PFSK-1 (cell line): ENCODE results near the gene PDX1.

Experiments used
- FOXP2 ChIP-seq: optimal IDR thresholded peaks from 2 replicates; pipeline ENCODE3; 2011; ENCODE audit warnings: borderline replicate concordance, control low read depth, inconsistent platforms; ENCODE audit not compliant: insufficient read depth; ENCODE audit errors: extremely low read length, extremely low read depth
- POLR2AphosphoS5 ChIP-seq: IDR thresholded peaks from 2 replicates; pipeline ENCODE4 v1.6.1; 2012; ENCODE audit warnings: low read depth, mild to moderate bottlenecking, control low read depth, low read length, moderate library complexity
- REST ChIP-seq, 2 experiments: IDR thresholded peaks; 2 replicates each; pipeline versions ENCODE4 v1.6.1 to v1.8.0; 2011 to 2012; ENCODE audit warnings: low read depth in 2 of 2, low read length in 2 of 2, control low read depth in 1 of 2, inconsistent platforms in 1 of 2, mild to moderate bottlenecking in 1 of 2, moderate library complexity in 1 of 2; ENCODE audit not compliant: insufficient read depth in 1 of 2
- SIN3A ChIP-seq: IDR thresholded peaks from 2 replicates; pipeline ENCODE4 v1.6.1; 2012; ENCODE audit warnings: mild to moderate bottlenecking, low read length, moderate library complexity, borderline replicate concordance; ENCODE audit not compliant: insufficient read depth
- TAF1 ChIP-seq: IDR thresholded peaks from 2 replicates; pipeline ENCODE4 v1.6.1; 2012; ENCODE audit warnings: low read length, control low read depth, borderline replicate concordance; ENCODE audit not compliant: insufficient read depth

- no peak for TF ChIP-seq SIN3A
- no peak for TF ChIP-seq POLR2AphosphoS5
- no peak for TF ChIP-seq REST (IDR thresholded peaks at IDR 0.05; ENCODE audit: insufficient read depth in 1 of 2, low read depth in 2 of 2, low read length in 2 of 2)
- TF ChIP-seq TAF1, result no peak
- TF ChIP-seq FOXP2, result no peak
These were observed 6.6 kb upstream of the PDX1 start for GRCh38 chr13:27913160-27913559.
